NCI-H524 treated with DMSO at 0.1 percent for 48 hours (cell line): ENCODE data around the gene PICK1.
"Not testable (repeated sequence)": the region's sequence is repeated elsewhere in the genome, so short reads cannot be mapped to it uniquely, and the experiment has no call there.

Source experiments
- DNase-seq: peaks from one replicate; lab custom pipeline; 2025; lab: John Stamatoyannopoulos, UW

PICK1 gene

DNA sequence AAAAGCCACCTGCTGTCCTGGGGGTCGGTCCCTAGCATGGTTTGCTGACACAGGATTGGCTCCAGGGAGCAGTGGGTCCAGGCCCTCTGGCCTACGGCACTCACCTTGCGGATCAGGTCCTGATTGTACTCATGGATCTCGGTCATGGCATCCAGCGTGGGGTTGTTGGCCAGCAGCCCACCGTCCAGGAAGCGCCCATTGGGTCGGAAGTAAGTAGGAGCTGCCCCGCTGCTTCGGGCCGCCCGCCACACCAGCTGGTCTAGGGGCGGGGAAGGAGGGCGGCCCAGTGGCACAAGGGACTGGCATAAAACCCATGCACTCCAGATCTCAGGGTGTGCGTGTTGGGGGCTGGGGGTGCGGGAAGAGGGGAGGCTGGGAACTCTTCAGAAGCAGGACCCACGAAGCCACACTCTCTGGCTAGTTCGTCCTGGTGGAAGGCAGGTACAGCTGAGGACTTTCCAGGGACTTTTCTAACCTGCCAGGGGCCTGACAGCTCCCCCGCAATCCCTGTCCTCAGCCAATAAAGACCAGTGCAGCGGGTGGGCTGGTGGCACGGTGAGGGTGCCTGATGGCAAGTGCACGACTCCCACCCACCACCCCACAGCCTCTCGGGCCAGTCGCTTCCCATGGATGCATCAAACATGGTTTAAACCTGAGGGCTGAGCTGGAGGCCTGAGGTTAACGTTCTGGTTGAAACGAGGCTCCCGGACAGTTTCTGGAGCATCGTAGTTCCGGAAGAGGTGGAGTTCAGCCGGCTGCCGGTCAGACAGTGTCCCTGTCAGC, 58.4 kb downstream of the PICK1 start:
- DNase-seq: no peak

GRCh38 chr22:38117556-38117955, 60.4 kb downstream of the PICK1 start:
- not testable (repeated sequence) for DNase-seq

DNA sequence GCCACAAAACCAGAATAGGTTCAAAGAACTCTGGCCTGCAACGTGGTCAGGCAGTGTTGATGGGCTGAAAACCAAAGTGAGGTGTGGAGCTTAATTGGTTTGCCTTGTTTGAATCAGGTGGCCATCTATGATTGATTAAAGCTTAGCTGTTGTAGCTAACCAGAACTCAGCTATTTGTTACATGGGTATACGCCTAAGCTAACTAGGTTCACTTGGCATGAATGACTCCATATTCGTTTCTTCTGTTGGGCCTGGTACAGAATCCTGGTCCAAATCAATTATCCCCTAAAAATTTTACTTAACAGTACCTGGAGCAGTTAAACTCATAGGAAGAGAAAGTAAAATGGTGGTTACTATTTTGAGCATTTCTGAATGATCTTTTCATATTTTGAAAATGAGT, 61.0 kb downstream of the PICK1 start:
- DNase-seq: no peak

DNA sequence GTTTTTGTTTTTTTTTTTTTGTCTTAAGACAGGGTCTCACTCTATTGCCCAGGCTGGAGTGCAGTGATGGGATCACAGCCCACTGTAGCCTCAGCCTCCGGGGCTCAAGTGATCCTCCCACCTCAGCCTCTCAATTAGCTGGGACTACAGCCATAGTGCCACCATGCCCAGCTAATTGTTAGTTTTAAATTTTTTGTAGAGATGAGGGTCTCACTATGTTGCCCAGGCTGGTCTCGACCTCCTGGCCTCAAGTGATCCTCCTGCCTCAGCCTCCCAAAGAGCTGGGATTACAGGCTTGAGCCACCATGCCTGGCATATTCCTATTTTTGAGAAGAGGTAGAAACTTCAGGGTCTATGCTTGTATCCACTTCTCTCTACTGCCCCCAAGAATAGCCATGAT, 61.5 kb downstream of the PICK1 start:
- DNase-seq: not testable (repeated sequence)

DNA sequence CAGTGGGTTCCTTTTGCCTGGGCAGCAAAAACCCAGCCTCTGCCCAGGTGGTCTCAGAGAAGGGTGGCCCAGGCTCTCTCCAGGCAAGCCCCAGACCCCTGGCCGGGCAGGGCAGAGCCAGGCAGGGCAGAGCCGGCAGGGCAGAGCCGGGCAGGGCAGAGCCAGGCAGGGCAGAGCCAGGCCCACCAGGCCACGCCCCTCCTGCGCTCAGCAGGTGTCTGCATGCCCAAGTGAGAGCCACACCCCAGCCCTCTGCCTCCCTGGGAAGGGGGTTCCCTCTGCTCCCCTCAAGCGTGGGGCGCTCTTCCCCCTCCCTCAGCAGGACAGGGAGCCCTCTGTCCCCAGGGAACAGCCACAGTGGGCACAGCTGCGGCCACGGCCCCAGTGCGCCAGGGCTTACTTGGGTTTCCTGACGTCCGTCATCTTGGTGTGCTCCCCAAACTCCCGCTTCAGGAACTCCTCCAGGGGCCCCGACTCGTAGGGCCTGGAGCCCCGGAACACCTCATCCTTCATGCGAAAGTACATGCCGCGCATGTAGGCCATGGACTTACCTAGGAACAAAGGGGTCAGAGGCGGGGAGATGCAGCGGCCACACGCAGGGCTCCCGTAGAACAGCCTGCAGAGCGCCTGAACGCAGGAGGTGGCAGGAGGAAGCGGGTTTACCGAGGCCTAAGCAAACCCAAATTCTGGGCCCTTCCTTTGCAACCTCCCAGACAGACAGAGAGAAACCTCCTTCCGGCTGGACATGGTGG, 63.3 kb downstream of the PICK1 start:
- DNase-seq: no peak

DNA sequence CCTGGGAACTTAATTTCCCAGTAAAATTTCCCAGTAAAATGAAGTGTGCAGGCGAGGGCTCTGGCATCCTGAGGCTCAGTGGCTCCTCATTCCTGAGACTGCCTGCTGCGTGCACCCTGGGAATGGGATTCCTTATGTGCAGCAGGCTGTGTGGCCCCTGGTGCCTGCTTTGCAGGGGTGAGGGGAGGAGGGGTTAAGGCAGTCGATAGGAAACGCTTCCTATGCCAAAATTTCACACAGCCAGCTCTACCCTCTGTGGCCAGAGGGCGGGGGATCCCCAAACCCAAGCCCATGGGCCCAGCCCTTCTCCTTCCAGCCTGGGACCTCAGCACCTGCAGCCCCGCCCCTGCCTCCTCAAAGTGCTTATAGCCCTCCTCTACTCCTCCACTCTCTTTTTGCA, 65.4 kb downstream of the PICK1 start:
- DNase-seq: no peak

GRCh38 chr22:38124236-38124974, 67.2 kb downstream of the PICK1 start:
- no peak for DNase-seq

- DNase-seq: no peak
Measured at GRCh38 chr22:38125038-38125610, 67.9 kb downstream of the PICK1 start.
